ENCODE measurements around the gene CHRNB2.

CHRNB2 gene

GRCh38 chr1:154614901-154615300, 47.3 kb downstream of the CHRNB2 start:
- TF ChIP-seq, protein P1, sequence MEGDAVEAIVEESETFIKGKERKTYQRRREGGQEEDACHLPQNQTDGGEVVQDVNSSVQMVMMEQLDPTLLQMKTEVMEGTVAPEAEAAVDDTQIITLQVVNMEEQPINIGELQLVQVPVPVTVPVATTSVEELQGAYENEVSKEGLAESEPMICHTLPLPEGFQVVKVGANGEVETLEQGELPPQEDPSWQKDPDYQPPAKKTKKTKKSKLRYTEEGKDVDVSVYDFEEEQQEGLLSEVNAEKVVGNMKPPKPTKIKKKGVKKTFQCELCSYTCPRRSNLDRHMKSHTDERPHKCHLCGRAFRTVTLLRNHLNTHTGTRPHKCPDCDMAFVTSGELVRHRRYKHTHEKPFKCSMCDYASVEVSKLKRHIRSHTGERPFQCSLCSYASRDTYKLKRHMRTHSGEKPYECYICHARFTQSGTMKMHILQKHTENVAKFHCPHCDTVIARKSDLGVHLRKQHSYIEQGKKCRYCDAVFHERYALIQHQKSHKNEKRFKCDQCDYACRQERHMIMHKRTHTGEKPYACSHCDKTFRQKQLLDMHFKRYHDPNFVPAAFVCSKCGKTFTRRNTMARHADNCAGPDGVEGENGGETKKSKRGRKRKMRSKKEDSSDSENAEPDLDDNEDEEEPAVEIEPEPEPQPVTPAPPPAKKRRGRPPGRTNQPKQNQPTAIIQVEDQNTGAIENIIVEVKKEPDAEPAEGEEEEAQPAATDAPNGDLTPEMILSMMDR (IDR thresholded peaks at IDR 0.05; ENCODE audit: insufficient read depth, missing control alignments), result no peak
- FAIRE-seq, result no peak

GRCh38 chr1:154615411-154615810, 47.8 kb downstream of the CHRNB2 start:
- TF ChIP-seq, protein P1 (IDR thresholded peaks at IDR 0.05; ENCODE audit: insufficient read depth, missing control alignments), result no peak

More at GRCh38 chr1:154614901-154615300, 47.3 kb downstream of the CHRNB2 start:
- no peak for DNase-seq (ENCODE audit: insufficient read length, low spot score)

GRCh38 chr1:154616659-154617345, 49.2 kb downstream of the CHRNB2 start:
- DNase-seq (ENCODE audit: insufficient read length, low spot score) (no peak), FAIRE-seq (no peak)
- TF ChIP-seq, protein P1 (IDR thresholded peaks at IDR 0.05; ENCODE audit: insufficient read depth, missing control alignments), result no peak

More at GRCh38 chr1:154615411-154615810, 47.8 kb downstream of the CHRNB2 start:
- FAIRE-seq (no peak), DNase-seq (ENCODE audit: insufficient read length, low spot score) (no peak)

- TF ChIP-seq, protein P1 (IDR thresholded peaks at IDR 0.05; ENCODE audit: insufficient read depth, missing control alignments), result no peak
- DNase-seq (ENCODE audit: insufficient read length, low spot score) (no peak), FAIRE-seq (no peak)
These were observed 51.8 kb downstream of the CHRNB2 start for GRCh38 chr1:154619181-154619948.

GRCh38 chr1:154620751-154621150, 53.2 kb downstream of the CHRNB2 start:
- no peak for FAIRE-seq
- no peak for DNase-seq (ENCODE audit: insufficient read length, low spot score)

DNA sequence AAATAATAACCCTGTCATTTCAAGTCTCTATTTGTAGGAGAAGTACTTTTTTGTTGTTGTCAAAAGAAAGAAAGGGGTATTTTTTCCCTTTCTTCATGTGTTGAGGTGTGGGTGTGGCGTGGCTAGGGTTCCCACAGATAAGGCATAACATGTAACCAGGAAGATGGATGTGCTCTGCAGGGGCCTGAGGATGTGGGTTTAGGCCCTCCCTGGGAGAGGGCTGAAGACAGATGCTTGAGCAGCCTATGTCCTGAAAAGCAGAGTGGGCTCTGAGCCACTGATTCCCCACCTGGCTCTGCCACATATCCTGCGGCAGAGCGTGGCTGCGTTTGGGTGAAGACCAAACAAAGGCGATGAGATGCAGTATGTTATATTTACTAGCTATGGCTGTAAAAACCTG, 54.3 kb downstream of the CHRNB2 start:
- FAIRE-seq (no peak), DNase-seq (ENCODE audit: insufficient read length, low spot score) (no peak)
- TF ChIP-seq, protein P1 (IDR thresholded peaks at IDR 0.05; ENCODE audit: insufficient read depth, missing control alignments), result no peak

More at GRCh38 chr1:154620751-154621150, 53.2 kb downstream of the CHRNB2 start:
- TF ChIP-seq, protein P1 (IDR thresholded peaks at IDR 0.05; ENCODE audit: insufficient read depth, missing control alignments), result no peak
